HepG2 (cell line): ENCODE measurements around the gene ADAM15. TPM values are rescaled to one million over a fixed set of nuclear protein-coding genes. Genes with fewer than 3 reads are reported as not detected.

Source experiments
- DMAP1 ChIP-seq: IDR thresholded peaks from 2 replicates; pipeline ENCODE4 v1.6.1; 2016
- FOXA3 ChIP-seq: IDR thresholded peaks from 2 replicates; pipeline ENCODE4 v1.6.1; 2016; ENCODE audit warnings: missing genetic modification reagents, missing compliant biosample characterization
- HMGXB3 ChIP-seq: sonication (generic); formaldehyde crosslinking; IDR thresholded peaks from 2 replicates; pipeline ENCODE4 v1.4.0; 2020; ENCODE audit warnings: missing genetic modification reagents, borderline replicate concordance
- KLF12 ChIP-seq: sonication (generic); formaldehyde crosslinking; IDR thresholded peaks from 2 replicates; pipeline ENCODE4 v1.4.0; 2020; ENCODE audit warnings: missing genetic modification reagents, borderline replicate concordance
- NFATC3 ChIP-seq: sonication (generic); formaldehyde crosslinking; IDR thresholded peaks from 2 replicates; pipeline ENCODE4 v1.5.1; 2020; ENCODE audit warnings: mild to moderate bottlenecking, missing genetic modification reagents
- TARDBP ChIP-seq: sonication (generic); formaldehyde crosslinking; IDR thresholded peaks from 2 replicates; pipeline ENCODE4 v1.8.0; 2022; ENCODE audit warnings: mild to moderate bottlenecking, missing genetic modification reagents
- ZNF335 ChIP-seq: sonication (generic); formaldehyde crosslinking; IDR thresholded peaks from 2 replicates; pipeline ENCODE4 v1.4.0; 2020; ENCODE audit warnings: missing genetic modification reagents
- ZNF430 ChIP-seq: sonication (generic); formaldehyde crosslinking; IDR thresholded peaks from 2 replicates; pipeline ENCODE4 v1.9.0; 2021; ENCODE audit warnings: mild to moderate bottlenecking, missing genetic modification reagents
- ZNF503 ChIP-seq: sonication (generic); formaldehyde crosslinking; IDR thresholded peaks from 2 replicates; pipeline ENCODE4 v1.4.0; 2020; ENCODE audit warnings: missing genetic modification reagents
- ZNF546 ChIP-seq: sonication (generic); formaldehyde crosslinking; conservative IDR thresholded peaks from 2 replicates; pipeline ENCODE4 v1.8.1; 2023; ENCODE audit warnings: mild to moderate bottlenecking, missing genetic modification reagents
- ZNF784 ChIP-seq: sonication (generic); formaldehyde crosslinking; IDR thresholded peaks from 2 replicates; pipeline ENCODE4 v1.5.1; 2020; ENCODE audit warnings: missing genetic modification reagents, mild to moderate bottlenecking, borderline replicate concordance
- polyA plus RNA-seq, 8 experiments: library from polyadenylated mRNA; depleted of rRNA in 3 of 8; stranded (reverse) in 7 of 8; unstranded in 1 of 8; fragments of >200 nt; fragmentation: Illumina TruSeq in 4 of 8; extraction: Trizol in 4 of 8; gene quantifications; 2 replicates each; pipeline versions ENCODE4 v1.2.1 to v1.2.3, GENCODE V29; 2011 to 2016; ENCODE audit warnings: low read depth in 4 of 8, missing spikeins in 1 of 8, mixed read lengths in 1 of 8; ENCODE audit not compliant: insufficient read depth in 1 of 8
- total RNA-seq, 5 experiments: library from RNA; depleted of rRNA; stranded (reverse); fragments of >200 nt; fragmentation: Illumina TruSeq; extraction: Trizol; gene quantifications; 2 replicates each; pipeline ENCODE4 v1.2.3, GENCODE V29; 2016; ENCODE audit warnings: low read depth in 1 of 5
- TF ChIP-seq, protein P1 (sequence below): sonication (generic); formaldehyde crosslinking; IDR thresholded peaks from 2 replicates; pipeline ENCODE4 v1.5.1; 2020; ENCODE audit warnings: mild to moderate bottlenecking, missing genetic modification reagents, borderline replicate concordance
- TF ChIP-seq, protein P2 (sequence below): sonication (generic); formaldehyde crosslinking; IDR thresholded peaks from 2 replicates; pipeline ENCODE4 v1.4.0; 2020; ENCODE audit warnings: low read depth, mild to moderate bottlenecking, missing genetic modification reagents

The ADAM15 gene
- total and polyA plus RNA-seq, 2 of the 13 experiments (the other 11 are each of a cell fraction or from before 2014, with no cell fraction given) = 17.9 to 25.6 TPM

DNA sequence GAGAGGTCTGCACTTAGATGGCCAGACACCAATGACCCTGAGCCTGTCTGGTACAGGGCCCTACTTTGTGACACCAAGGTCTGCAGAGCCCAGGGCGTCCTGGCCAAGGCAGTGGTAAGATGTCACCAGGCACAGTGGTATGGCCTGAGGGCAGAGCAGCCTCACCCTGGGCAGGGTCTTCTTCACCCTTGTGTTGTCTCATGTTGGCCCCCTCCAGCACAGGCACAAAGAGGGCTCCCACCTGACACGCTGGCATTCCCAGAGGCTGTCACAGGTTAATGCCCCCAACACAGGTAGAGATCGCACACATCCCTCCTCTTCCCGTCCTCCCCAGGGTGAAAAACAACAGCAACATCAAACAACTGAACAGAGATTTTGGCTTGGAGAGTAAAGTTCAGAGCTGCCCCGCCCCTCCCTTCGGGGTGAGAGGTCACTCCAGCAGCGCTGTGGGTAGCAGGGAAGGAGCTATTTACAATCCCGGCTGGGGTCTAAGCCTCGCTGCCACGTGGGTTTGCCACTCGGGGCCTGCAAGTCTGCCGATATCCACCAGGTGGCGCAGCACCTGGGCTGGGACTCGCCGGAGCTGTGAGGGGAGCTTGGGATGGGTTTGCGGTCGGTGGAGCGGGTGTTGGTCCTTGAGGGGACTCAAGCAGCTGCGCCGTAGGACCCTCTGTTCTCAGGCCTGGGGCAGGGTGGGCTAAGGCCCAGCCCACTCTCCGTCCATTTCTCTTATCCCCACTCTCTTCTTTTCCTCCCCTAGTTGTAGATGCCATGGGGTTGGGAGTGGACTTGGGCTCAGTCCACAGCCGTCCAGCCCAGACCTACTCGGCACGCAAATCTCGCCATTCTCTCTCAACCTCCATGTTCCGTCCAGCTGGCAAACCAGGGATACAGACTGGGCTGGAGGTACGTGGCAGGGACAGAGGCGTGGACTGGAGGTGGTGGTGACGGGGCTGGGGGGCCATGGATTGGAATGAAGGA, 40.2 kb downstream of the ADAM15 start (continued):
- TF ChIP-seq, protein P1, sequence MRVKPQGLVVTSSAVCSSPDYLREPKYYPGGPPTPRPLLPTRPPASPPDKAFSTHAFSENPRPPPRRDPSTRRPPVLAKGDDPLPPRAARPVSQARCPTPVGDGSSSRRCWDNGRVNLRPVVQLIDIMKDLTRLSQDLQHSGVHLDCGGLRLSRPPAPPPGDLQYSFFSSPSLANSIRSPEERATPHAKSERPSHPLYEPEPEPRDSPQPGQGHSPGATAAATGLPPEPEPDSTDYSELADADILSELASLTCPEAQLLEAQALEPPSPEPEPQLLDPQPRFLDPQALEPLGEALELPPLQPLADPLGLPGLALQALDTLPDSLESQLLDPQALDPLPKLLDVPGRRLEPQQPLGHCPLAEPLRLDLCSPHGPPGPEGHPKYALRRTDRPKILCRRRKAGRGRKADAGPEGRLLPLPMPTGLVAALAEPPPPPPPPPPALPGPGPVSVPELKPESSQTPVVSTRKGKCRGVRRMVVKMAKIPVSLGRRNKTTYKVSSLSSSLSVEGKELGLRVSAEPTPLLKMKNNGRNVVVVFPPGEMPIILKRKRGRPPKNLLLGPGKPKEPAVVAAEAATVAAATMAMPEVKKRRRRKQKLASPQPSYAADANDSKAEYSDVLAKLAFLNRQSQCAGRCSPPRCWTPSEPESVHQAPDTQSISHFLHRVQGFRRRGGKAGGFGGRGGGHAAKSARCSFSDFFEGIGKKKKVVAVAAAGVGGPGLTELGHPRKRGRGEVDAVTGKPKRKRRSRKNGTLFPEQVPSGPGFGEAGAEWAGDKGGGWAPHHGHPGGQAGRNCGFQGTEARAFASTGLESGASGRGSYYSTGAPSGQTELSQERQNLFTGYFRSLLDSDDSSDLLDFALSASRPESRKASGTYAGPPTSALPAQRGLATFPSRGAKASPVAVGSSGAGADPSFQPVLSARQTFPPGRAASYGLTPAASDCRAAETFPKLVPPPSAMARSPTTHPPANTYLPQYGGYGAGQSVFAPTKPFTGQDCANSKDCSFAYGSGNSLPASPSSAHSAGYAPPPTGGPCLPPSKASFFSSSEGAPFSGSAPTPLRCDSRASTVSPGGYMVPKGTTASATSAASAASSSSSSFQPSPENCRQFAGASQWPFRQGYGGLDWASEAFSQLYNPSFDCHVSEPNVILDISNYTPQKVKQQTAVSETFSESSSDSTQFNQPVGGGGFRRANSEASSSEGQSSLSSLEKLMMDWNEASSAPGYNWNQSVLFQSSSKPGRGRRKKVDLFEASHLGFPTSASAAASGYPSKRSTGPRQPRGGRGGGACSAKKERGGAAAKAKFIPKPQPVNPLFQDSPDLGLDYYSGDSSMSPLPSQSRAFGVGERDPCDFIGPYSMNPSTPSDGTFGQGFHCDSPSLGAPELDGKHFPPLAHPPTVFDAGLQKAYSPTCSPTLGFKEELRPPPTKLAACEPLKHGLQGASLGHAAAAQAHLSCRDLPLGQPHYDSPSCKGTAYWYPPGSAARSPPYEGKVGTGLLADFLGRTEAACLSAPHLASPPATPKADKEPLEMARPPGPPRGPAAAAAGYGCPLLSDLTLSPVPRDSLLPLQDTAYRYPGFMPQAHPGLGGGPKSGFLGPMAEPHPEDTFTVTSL (CRISPR knock-in tag) = peak; percentile 39; the same call in 1 of the 2 replicates
- TF ChIP-seq NFATC3 (CRISPR knock-in tag) (no peak), ZNF335 (no peak), ZNF784 (CRISPR knock-in tag) (no peak), ZNF546 (CRISPR knock-in tag) (peak; percentile 43; the same call in 1 of the 2 replicates), HMGXB3 (CRISPR knock-in tag) (peak; percentile 80; the same call in 1 of the 2 replicates), TARDBP (peak; percentile 81; the same call in 1 of the 2 replicates), KLF12 (CRISPR knock-in tag) (no peak), ZNF503 (CRISPR knock-in tag) (no peak), ZNF430 (CRISPR knock-in tag) (peak; percentile 92), DMAP1 (CRISPR knock-in tag) (peak; percentile 81), FOXA3 (CRISPR knock-in tag) (peak; percentile 90)
- TF ChIP-seq, protein P2, sequence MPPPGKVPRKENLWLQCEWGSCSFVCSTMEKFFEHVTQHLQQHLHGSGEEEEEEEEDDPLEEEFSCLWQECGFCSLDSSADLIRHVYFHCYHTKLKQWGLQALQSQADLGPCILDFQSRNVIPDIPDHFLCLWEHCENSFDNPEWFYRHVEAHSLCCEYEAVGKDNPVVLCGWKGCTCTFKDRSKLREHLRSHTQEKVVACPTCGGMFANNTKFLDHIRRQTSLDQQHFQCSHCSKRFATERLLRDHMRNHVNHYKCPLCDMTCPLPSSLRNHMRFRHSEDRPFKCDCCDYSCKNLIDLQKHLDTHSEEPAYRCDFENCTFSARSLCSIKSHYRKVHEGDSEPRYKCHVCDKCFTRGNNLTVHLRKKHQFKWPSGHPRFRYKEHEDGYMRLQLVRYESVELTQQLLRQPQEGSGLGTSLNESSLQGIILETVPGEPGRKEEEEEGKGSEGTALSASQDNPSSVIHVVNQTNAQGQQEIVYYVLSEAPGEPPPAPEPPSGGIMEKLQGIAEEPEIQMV (CRISPR knock-in tag) = no peak
